ENCODE data around the gene ALLC.
"Not testable (repeated sequence)": the region's sequence is repeated elsewhere in the genome, so short reads cannot be mapped to it uniquely, and the experiment has no call there.

The ALLC gene

DNA sequence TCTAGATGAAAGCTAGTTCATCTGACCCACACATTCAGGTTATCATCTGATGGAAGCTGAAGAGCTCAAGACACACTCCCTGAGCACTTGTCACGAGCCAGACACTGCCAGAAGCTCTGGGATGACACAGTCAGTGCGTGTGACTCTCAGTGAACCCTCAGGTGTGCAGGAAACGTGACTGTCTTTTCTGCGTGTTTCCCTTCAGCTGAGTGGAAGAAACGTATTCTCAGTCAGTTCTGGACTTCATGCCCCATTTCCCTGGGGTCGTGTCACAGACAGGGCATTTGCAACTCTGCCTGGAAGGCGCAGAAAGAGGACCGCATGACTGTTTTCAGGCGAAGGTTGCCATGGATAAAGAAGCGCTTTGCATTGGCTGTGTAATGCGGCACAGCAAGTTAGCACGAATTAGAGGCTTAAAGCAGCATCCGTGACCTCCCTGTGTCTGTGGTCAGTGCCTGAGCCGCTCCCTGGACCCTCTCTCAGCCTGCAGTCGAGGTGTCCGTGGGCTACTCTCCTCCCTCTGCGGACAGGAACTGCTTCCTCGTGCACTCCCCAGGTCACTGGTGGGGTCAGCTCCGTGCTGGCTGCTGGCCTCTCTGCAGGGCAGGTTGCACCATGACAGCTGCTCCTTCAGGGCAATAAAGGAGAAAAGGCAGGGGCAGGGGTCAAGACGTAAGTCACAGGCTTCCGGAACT, 3.3 kb upstream of the ALLC start:
- TF ChIP-seq CTCF (conservative IDR thresholded peaks at IDR 0.05) (no peak), ZFX (IDR thresholded peaks at IDR 0.05) (no peak)
- no peak overlapping the region for H3K27ac ChIP-seq

GRCh38 chr2:3655871-3656761, 1.9 kb upstream of the ALLC start:
- no peak overlapping the region for H3K27ac ChIP-seq
- no peak for TF ChIP-seq ZFX (IDR thresholded peaks at IDR 0.05)
- no peak for TF ChIP-seq CTCF (conservative IDR thresholded peaks at IDR 0.05)

DNA sequence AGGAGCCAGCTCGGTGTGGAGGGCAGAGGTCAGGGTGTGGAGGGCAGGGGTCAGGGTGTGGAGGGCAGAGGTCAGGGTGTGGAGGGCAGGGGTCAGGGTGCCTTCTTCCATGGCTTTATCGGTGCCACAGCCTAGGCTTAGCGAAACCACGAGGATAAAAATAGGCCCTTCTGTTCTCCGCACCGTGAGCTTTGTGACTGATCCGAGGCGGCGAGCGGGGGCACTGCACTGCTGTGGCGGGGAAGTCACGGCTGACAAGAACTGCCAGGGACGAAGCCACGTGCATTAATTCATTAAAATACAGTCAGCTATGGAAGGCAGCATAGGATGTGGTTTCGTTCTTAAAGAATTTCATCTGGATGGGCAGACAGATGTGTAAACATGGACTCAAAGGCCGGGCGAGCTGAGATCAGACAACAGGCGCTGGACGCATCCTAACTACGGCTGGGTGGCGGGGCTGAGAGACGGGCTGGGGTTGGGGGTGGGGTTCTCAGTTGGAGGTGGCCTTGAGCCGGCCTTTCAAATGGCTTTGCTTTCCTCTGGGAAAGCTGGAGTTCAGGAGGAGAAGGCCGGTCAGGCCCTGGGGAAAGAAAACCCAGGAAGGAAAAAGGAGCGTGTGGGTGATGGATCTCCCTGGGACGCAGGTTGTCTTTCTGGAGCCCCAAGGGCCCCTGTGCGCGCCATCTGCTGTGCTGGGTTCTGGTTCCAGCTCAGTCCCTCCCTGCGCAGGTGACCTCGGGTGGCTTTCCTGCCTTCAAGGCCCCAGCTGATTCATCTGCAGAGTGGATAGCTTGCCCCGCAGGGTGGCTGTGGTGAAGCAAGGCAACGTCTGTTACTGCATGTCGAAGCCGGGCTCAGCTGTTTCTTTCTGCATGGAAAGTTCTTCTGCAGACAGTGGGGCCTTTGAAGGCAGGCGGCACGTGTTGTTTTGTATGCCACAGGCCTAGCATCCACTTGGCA, 958 bp upstream of the ALLC start:
- no peak overlapping the region for H3K27ac ChIP-seq
- TF ChIP-seq ZFX (IDR thresholded peaks at IDR 0.05), result no peak
- no peak for TF ChIP-seq CTCF (conservative IDR thresholded peaks at IDR 0.05)

- TF ChIP-seq ZFX (IDR thresholded peaks at IDR 0.05), result no peak
- TF ChIP-seq CTCF (conservative IDR thresholded peaks at IDR 0.05), result no peak
- H3K27ac ChIP-seq, result no peak overlapping the region
Observed at GRCh38 chr2:3659447-3660432, 1.7 kb downstream of the ALLC start.

DNA sequence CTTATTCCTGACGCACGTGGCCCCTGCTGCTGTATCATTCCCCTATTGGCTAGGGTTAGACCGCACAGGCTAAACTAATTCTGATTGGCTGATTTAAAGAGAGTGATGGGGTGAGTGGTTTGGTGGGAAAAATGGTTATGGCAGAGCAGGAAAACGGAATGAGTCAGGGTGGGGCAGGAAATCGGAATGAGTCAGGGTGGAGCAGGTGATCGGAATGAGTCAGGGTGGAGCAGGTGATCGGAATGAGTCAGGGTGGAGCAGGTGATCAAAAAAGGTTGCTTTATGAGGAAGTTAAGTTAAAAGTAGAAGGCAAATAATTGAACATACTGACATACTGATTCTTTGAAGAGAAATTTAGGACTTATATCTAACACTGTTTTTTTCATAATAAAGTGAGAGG, 2.6 kb downstream of the ALLC start:
- not testable (repeated sequence) for H3K27ac ChIP-seq

DNA sequence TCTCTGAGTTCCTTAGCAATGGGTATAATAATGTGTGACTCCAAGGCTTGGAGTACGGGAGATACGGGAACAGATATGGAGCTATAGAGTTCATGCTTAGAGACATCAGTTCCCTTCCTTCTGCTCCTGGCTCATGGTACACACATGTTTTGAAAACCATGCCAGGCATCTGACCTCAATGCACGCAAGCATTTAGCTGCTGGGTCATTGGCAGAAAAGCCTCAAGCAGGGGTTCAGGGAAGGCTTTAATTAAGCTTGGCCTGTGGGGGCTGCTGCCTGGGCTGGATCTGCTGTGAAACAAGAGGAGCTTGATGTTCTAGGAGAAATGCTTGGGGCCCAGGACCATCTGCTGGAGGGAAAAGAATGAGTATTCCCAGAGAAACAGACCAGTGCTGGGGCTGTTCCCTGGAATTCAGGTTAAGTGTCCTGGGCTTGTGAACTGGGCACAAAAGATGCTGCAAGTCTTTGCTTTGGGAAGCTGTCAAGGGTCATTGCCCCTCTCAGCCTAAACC, 3.2 kb downstream of the ALLC start:
- H3K27ac ChIP-seq, result no peak overlapping the region

More for the DNA sequence above, 3.2 kb downstream of the ALLC start:
- TF ChIP-seq ZFX (IDR thresholded peaks at IDR 0.05), result no peak
- TF ChIP-seq CTCF (conservative IDR thresholded peaks at IDR 0.05), result no peak

Measured in C4-2B (cell line).